Measurements from ENCODE around the gene MLYCD. TPM values are rescaled to one million over a fixed set of nuclear protein-coding genes. Genes with fewer than 3 reads are reported as not detected.

Gene MLYCD
- polyA plus RNA-seq, 1 donor (not counting 4 experiments of a cell fraction or from before 2014, with no cell fraction given) = 1.2 TPM

- FAIRE-seq (no peak), DNase-seq (ENCODE audit: low read depth, low spot score) (no peak)
- dilution Hi-C loops (cut with MboI; ENCODE audit: extremely low pct_ligation_motif_present, low sequenced_read_pairs) = no loop called here
Measured at GRCh38 chr16:83967091-83967490, 68.2 kb downstream of the MLYCD start.

DNA sequence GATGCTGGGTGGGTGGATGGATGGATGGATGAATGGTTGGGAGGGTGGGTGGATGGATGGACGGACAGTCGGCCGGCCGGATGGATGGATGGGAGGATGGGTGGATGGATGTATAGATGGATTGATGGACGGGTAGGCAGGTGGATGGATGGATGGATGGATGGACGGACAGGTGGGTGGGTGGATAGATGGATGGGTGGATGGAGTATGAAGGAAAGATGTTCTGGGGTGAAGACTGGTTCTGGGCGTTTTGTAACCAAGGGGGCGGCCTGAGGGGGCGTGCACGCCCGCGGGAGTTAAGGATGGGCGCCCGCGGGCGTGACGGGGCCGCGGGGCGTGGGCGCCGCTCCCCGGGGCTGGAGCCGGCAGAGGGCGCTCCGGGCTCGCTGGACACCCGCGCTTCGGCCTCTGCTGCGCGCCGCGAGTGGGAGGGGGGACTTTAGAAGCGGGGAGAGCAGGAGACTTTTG, 69.0 kb downstream of the MLYCD start, which contains the start of gene NECAB2:
Gene NECAB2, plus strand, starts transcription at position 407 of the 468 bp plus-strand sequence. CDS start 405 bp downstream, outside the sequence.
- Histone ChIP-seq H3K9ac (ENCODE audit: control insufficient read depth, extremely low read depth, insufficient read depth, low read length) (no peak within 1 kb of the TSS), H3K4me1 (ENCODE audit: control insufficient read depth, extremely low read depth, insufficient read depth, low read length) (no peaks in the 10 kb centered on the region), H3K27me3 (ENCODE audit: control insufficient read depth, extremely low read depth, insufficient read depth, low read length) (peaks cover 17% of the 10 kb centered on the region), H3K9me1 (ENCODE audit: control insufficient read depth, extremely low read depth, insufficient read depth, low read length) (no peaks in the 10 kb centered on the region), H3K79me2 (ENCODE audit: control insufficient read depth, insufficient read depth, low read length) (no peaks in the 10 kb centered on the region), H3K36me3 (ENCODE audit: control insufficient read depth in 2 of 2, extremely low read depth in 1 of 2, insufficient read depth in 2 of 2, low read length in 2 of 2) (peaks cover 0 to 3% of the 10 kb centered on the region in 2 experiments), H3K27ac (ENCODE audit: control insufficient read depth, insufficient read depth, low read length) (no peak within 1 kb of the TSS), H3K4me3 (ENCODE audit: control insufficient read depth in 2 of 3, extremely low read depth in 1 of 3, insufficient read depth in 2 of 3, low read depth in 1 of 3, low read length in 3 of 3) (no peak within 1 kb of the TSS), H3K9me3 (ENCODE audit: control insufficient read depth, low read depth, low read length) (no peaks in the 10 kb centered on the region), H4K20me1 (ENCODE audit: control insufficient read depth, extremely low read depth, insufficient read depth, low read length) (no peaks in the 10 kb centered on the region), H3K4me2 (ENCODE audit: control insufficient read depth, extremely low read depth, insufficient read depth, low read depth, low read length) (no peak within 1 kb of the TSS), H2AFZ (ENCODE audit: control insufficient read depth, low read length) (no peak within 1 kb of the TSS)
- TF ChIP-seq CTCF (optimal IDR thresholded peaks at IDR 0.05 in 1 of 3, IDR thresholded peaks at IDR 0.05 in 1 of 3, conservative IDR thresholded peaks at IDR 0.05 in 1 of 3; ENCODE audit: extremely low read depth in 1 of 3, insufficient read depth in 2 of 3, low read length in 3 of 3) (peak in 2 of 3 experiments; percentile 47 to 64), EZH2 (IDR thresholded peaks at IDR 0.05; ENCODE audit: low read length) (peak; percentile 39)
- no peak for DNase-seq (ENCODE audit: low read depth, low spot score)
- no peak for FAIRE-seq
- dilution Hi-C loops (cut with MboI; ENCODE audit: extremely low pct_ligation_motif_present, low sequenced_read_pairs) = no loop called here

More at GRCh38 chr16:83967091-83967490, 68.2 kb downstream of the MLYCD start:
- Histone ChIP-seq H3K27ac (ENCODE audit: control insufficient read depth, insufficient read depth, low read length) (no peak overlapping the region), H2AFZ (ENCODE audit: control insufficient read depth, low read length) (no peak overlapping the region), H4K20me1 (ENCODE audit: control insufficient read depth, extremely low read depth, insufficient read depth, low read length) (no peaks in the 10 kb centered on the region), H3K9me1 (ENCODE audit: control insufficient read depth, extremely low read depth, insufficient read depth, low read length) (no peaks in the 10 kb centered on the region), H3K27me3 (ENCODE audit: control insufficient read depth, extremely low read depth, insufficient read depth, low read length) (peaks cover 17% of the 10 kb centered on the region), H3K4me2 (ENCODE audit: control insufficient read depth, extremely low read depth, insufficient read depth, low read depth, low read length) (no peak overlapping the region), H3K36me3 (ENCODE audit: control insufficient read depth in 2 of 2, extremely low read depth in 1 of 2, insufficient read depth in 2 of 2, low read length in 2 of 2) (peaks cover 0 to 3% of the 10 kb centered on the region in 2 experiments), H3K79me2 (ENCODE audit: control insufficient read depth, insufficient read depth, low read length) (no peaks in the 10 kb centered on the region), H3K4me1 (ENCODE audit: control insufficient read depth, extremely low read depth, insufficient read depth, low read length) (no peaks in the 10 kb centered on the region), H3K9me3 (ENCODE audit: control insufficient read depth, low read depth, low read length) (no peaks in the 10 kb centered on the region), H3K4me3 (ENCODE audit: control insufficient read depth in 2 of 3, extremely low read depth in 1 of 3, insufficient read depth in 2 of 3, low read depth in 1 of 3, low read length in 3 of 3) (no peak overlapping the region), H3K9ac (ENCODE audit: control insufficient read depth, extremely low read depth, insufficient read depth, low read length) (no peak overlapping the region)
- TF ChIP-seq CTCF (optimal IDR thresholded peaks at IDR 0.05 in 1 of 3, IDR thresholded peaks at IDR 0.05 in 1 of 3, conservative IDR thresholded peaks at IDR 0.05 in 1 of 3; ENCODE audit: extremely low read depth in 1 of 3, insufficient read depth in 2 of 3, low read length in 3 of 3) = no peak
- no peak for TF ChIP-seq EZH2 (IDR thresholded peaks at IDR 0.05; ENCODE audit: low read length)
